WTC11 (cell line): ENCODE measurements around the gene LIF.

Experiments
- CREB1 ChIP-seq: sonication (generic); formaldehyde crosslinking; IDR thresholded peaks from 2 replicates; pipeline ENCODE4 v1.8.0; 2023; ENCODE audit warnings: mild to moderate bottlenecking, missing genetic modification reagents
- EMX1 ChIP-seq: fragments of 250-450 bp; sonication (Bioruptor Pico); IDR thresholded peaks from 2 replicates; pipeline ENCODE4 v1.8.0; 2021; ENCODE audit warnings: mild to moderate bottlenecking
- ESRRA ChIP-seq: sonication (generic); formaldehyde crosslinking; IDR thresholded peaks from 2 replicates; pipeline ENCODE4 v1.8.1; 2022; ENCODE audit warnings: mild to moderate bottlenecking, missing genetic modification reagents, borderline replicate concordance
- FOXJ3 ChIP-seq: sonication (generic); formaldehyde crosslinking; IDR thresholded peaks from 2 replicates; pipeline ENCODE4 v1.9.0; 2021; ENCODE audit warnings: missing genetic modification reagents, mild to moderate bottlenecking, borderline replicate concordance
- MYBL2 ChIP-seq: sonication (generic); formaldehyde crosslinking; IDR thresholded peaks from 2 replicates; pipeline ENCODE4 v1.8.1; 2023; ENCODE audit warnings: mild to moderate bottlenecking, moderate library complexity, missing genetic modification reagents
- NR2C2 ChIP-seq: sonication (generic); formaldehyde crosslinking; IDR thresholded peaks from 2 replicates; pipeline ENCODE4 v1.8.0; 2022; ENCODE audit warnings: mild to moderate bottlenecking, missing genetic modification reagents
- SP1 ChIP-seq: sonication (generic); formaldehyde crosslinking; conservative IDR thresholded peaks from 2 replicates; pipeline ENCODE4 v1.8.1; 2022; ENCODE audit warnings: missing genetic modification reagents
- TF ChIP-seq, protein P1 (sequence below): fragments of 200-600 bp; IDR thresholded peaks from 2 replicates; pipeline ENCODE4 v1.8.0; 2022; ENCODE audit warnings: antibody characterized with exemption
- TF ChIP-seq, protein P2 (sequence below): fragments of 250-450 bp; sonication (Bioruptor Pico); IDR thresholded peaks from 2 replicates; pipeline ENCODE4 v1.9.0; 2021; ENCODE audit warnings: moderate library complexity, mild to moderate bottlenecking, inconsistent platforms, borderline replicate concordance
- TF ChIP-seq, protein P3 (sequence below): sonication (generic); formaldehyde crosslinking; conservative IDR thresholded peaks from 2 replicates; pipeline ENCODE4 v1.8.1; 2022; ENCODE audit warnings: mild to moderate bottlenecking, missing genetic modification reagents

GRCh38 chr22:30241576-30242371, 4.8 kb downstream of the LIF start:
- TF ChIP-seq, protein P1, sequence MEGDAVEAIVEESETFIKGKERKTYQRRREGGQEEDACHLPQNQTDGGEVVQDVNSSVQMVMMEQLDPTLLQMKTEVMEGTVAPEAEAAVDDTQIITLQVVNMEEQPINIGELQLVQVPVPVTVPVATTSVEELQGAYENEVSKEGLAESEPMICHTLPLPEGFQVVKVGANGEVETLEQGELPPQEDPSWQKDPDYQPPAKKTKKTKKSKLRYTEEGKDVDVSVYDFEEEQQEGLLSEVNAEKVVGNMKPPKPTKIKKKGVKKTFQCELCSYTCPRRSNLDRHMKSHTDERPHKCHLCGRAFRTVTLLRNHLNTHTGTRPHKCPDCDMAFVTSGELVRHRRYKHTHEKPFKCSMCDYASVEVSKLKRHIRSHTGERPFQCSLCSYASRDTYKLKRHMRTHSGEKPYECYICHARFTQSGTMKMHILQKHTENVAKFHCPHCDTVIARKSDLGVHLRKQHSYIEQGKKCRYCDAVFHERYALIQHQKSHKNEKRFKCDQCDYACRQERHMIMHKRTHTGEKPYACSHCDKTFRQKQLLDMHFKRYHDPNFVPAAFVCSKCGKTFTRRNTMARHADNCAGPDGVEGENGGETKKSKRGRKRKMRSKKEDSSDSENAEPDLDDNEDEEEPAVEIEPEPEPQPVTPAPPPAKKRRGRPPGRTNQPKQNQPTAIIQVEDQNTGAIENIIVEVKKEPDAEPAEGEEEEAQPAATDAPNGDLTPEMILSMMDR, result no peak
- no peak for TF ChIP-seq NR2C2 (CRISPR knock-in tag)
- TF ChIP-seq, protein P2, sequence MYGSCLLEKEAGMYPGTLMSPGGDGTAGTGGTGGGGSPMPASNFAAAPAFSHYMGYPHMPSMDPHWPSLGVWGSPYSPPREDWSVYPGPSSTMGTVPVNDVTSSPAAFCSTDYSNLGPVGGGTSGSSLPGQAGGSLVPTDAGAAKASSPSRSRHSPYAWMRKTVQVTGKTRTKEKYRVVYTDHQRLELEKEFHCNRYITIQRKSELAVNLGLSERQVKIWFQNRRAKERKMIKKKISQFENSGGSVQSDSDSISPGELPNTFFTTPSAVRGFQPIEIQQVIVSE (CRISPR knock-in tag), result no peak
- no peak for TF ChIP-seq SP1
- TF ChIP-seq, protein P3, sequence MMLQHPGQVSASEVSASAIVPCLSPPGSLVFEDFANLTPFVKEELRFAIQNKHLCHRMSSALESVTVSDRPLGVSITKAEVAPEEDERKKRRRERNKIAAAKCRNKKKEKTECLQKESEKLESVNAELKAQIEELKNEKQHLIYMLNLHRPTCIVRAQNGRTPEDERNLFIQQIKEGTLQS (CRISPR knock-in tag), result no peak
- no peak for TF ChIP-seq MYBL2
- TF ChIP-seq ESRRA (CRISPR knock-in tag), result no peak
- no peak for TF ChIP-seq FOXJ3 (CRISPR knock-in tag)
- TF ChIP-seq CREB1 (CRISPR knock-in tag), result no peak
- no peak for TF ChIP-seq EMX1 (CRISPR knock-in tag)
